Measurements from ENCODE around the gene GRK3.

The GRK3 gene

GRCh38 chr22:25712661-25713400 is 148.4 kb downstream of the GRK3 start:
- no peak for FAIRE-seq
- no peak for DNase-seq (ENCODE audit: extremely low spot score, insufficient read length, low read depth)

- FAIRE-seq: no peak
Observed at GRCh38 chr22:25714070-25714469, 149.6 kb downstream of the GRK3 start.

GRCh38 chr22:25714739-25715138 is 150.3 kb downstream of the GRK3 start:
- DNase-seq (ENCODE audit: extremely low spot score, insufficient read length, low read depth): no peak
- FAIRE-seq: no peak

More at GRCh38 chr22:25714070-25714469, 149.6 kb downstream of the GRK3 start:
- no peak for DNase-seq (ENCODE audit: extremely low spot score, insufficient read length, low read depth)

- DNase-seq (ENCODE audit: extremely low spot score, insufficient read length, low read depth) (no peak), FAIRE-seq (no peak)
Observed at GRCh38 chr22:25716637-25717036, 152.2 kb downstream of the GRK3 start.

GRCh38 chr22:25718135-25718840 is 153.8 kb downstream of the GRK3 start:
- DNase-seq (ENCODE audit: extremely low spot score, insufficient read length, low read depth) (no peak), FAIRE-seq (no peak)

GRCh38 chr22:25722223-25722622 is 157.7 kb downstream of the GRK3 start:
- no peak for FAIRE-seq
- DNase-seq (ENCODE audit: extremely low spot score, insufficient read length, low read depth): no peak

GRCh38 chr22:25722626-25723025 is 158.2 kb downstream of the GRK3 start:
- no peak for FAIRE-seq
- no peak for DNase-seq (ENCODE audit: extremely low spot score, insufficient read length, low read depth)

GRCh38 chr22:25726241-25726640 is 161.8 kb downstream of the GRK3 start:
- DNase-seq (ENCODE audit: extremely low spot score, insufficient read length, low read depth): no peak
- no peak for FAIRE-seq

GRCh38 chr22:25728071-25728470 is 163.6 kb downstream of the GRK3 start:
- no peak for DNase-seq (ENCODE audit: extremely low spot score, insufficient read length, low read depth)
- no peak for FAIRE-seq

- DNase-seq (ENCODE audit: extremely low spot score, insufficient read length, low read depth) (no peak), FAIRE-seq (no peak)
Observed at GRCh38 chr22:25729016-25729995, 164.8 kb downstream of the GRK3 start.

GRCh38 chr22:25735650-25736049 is 171.2 kb downstream of the GRK3 start:
- DNase-seq (ENCODE audit: extremely low spot score, insufficient read length, low read depth) (no peak), FAIRE-seq (no peak)

- DNase-seq (ENCODE audit: extremely low spot score, insufficient read length, low read depth): no peak
- no peak for FAIRE-seq
Observed at GRCh38 chr22:25736378-25737011, 172.0 kb downstream of the GRK3 start.

- DNase-seq (ENCODE audit: extremely low spot score, insufficient read length, low read depth) (no peak), FAIRE-seq (no peak)
Observed at GRCh38 chr22:25739659-25740344, 175.3 kb downstream of the GRK3 start.

GRCh38 chr22:25741692-25742626 is 177.5 kb downstream of the GRK3 start, which contains the start of gene MYO18B:
MYO18B (plus strand) TSS chr22:25742188; CDS start chr22:25761093, 18,905 bp downstream.
- DNase-seq (ENCODE audit: extremely low spot score, insufficient read length, low read depth): no peak
- FAIRE-seq: no peak

GRCh38 chr22:25742918-25743708 is 178.6 kb downstream of the GRK3 start:
- DNase-seq (ENCODE audit: extremely low spot score, insufficient read length, low read depth) (no peak), FAIRE-seq (no peak)

- no peak for DNase-seq (ENCODE audit: extremely low spot score, insufficient read length, low read depth)
- no peak for FAIRE-seq
Observed at GRCh38 chr22:25744694-25745093, 180.2 kb downstream of the GRK3 start.

GRCh38 chr22:25745341-25746011 is 181.0 kb downstream of the GRK3 start:
- DNase-seq (ENCODE audit: extremely low spot score, insufficient read length, low read depth): no peak
- FAIRE-seq: no peak
